ENCODE results near the gene PLXNA3.

- TF ChIP-seq, protein P1, sequence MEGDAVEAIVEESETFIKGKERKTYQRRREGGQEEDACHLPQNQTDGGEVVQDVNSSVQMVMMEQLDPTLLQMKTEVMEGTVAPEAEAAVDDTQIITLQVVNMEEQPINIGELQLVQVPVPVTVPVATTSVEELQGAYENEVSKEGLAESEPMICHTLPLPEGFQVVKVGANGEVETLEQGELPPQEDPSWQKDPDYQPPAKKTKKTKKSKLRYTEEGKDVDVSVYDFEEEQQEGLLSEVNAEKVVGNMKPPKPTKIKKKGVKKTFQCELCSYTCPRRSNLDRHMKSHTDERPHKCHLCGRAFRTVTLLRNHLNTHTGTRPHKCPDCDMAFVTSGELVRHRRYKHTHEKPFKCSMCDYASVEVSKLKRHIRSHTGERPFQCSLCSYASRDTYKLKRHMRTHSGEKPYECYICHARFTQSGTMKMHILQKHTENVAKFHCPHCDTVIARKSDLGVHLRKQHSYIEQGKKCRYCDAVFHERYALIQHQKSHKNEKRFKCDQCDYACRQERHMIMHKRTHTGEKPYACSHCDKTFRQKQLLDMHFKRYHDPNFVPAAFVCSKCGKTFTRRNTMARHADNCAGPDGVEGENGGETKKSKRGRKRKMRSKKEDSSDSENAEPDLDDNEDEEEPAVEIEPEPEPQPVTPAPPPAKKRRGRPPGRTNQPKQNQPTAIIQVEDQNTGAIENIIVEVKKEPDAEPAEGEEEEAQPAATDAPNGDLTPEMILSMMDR (conservative IDR thresholded peaks at IDR 0.05 in 1 of 2, IDR thresholded peaks at IDR 0.05 in 1 of 2; ENCODE audit: extremely low read depth in 1 of 2, insufficient read depth in 1 of 2, low read depth in 1 of 2, low read length in 2 of 2), result no peak
- TF ChIP-seq EZH2 (IDR thresholded peaks at IDR 0.05; ENCODE audit: borderline replicate concordance, low read length), result no peak
Observed at GRCh38 chrX:154450312-154450711, 7.8 kb upstream of the PLXNA3 start.

Data from mammary epithelial cell (primary cell).